SK-N-SH (cell line): ENCODE measurements around the gene PSMB1. TPM values are rescaled to one million over a fixed set of nuclear protein-coding genes. Genes with fewer than 3 reads are reported as not detected.

ENCODE experiments used
- CHD2 ChIP-seq: fragments of 150-350 bp; IDR thresholded peaks from 2 replicates; pipeline ENCODE4 v1.6.1; 2018; ENCODE audit warnings: low read length; ENCODE audit not compliant: partially characterized antibody
- ELF1 ChIP-seq: IDR thresholded peaks from 2 replicates; pipeline ENCODE4 v1.4.0; 2012
- EP300 ChIP-seq, 2 experiments: IDR thresholded peaks; 2 replicates each; pipeline versions ENCODE4 v1.4.0 to v1.6.1; 2012; ENCODE audit warnings: borderline replicate concordance in 1 of 2, low read depth in 1 of 2, low read length in 1 of 2
- EZH2phosphoT487 ChIP-seq: fragments of 200-600 bp; sonication (generic); IDR thresholded peaks from 2 replicates; pipeline ENCODE4 v1.6.1; 2017; ENCODE audit warnings: low read depth, mixed run types, mild to moderate bottlenecking, antibody characterized with exemption, moderate library complexity, borderline replicate concordance
- FOXJ3 ChIP-seq: sonication (generic); formaldehyde crosslinking; IDR thresholded peaks from 2 replicates; pipeline ENCODE4 v1.5.1; 2020; ENCODE audit warnings: mild to moderate bottlenecking, missing genetic modification reagents
- FOXM1 ChIP-seq: IDR thresholded peaks from 2 replicates; pipeline ENCODE4 v1.4.0; 2012; ENCODE audit warnings: low read depth, mild to moderate bottlenecking
- IRF3 ChIP-seq: fragments of 150-350 bp; IDR thresholded peaks from 2 replicates; pipeline ENCODE4 v1.6.1; 2016; ENCODE audit warnings: mild to moderate bottlenecking, low read depth, low read length
- JUND ChIP-seq: IDR thresholded peaks from 2 replicates; pipeline ENCODE4 v1.4.0; 2012
- MEF2A ChIP-seq: IDR thresholded peaks from 2 replicates; pipeline ENCODE4 v1.4.0; 2012; ENCODE audit warnings: low read depth, borderline replicate concordance
- MXI1 ChIP-seq: IDR thresholded peaks from 2 replicates; pipeline ENCODE4 v1.6.1; 2012; ENCODE audit warnings: mild to moderate bottlenecking, low read depth, low read length, improper control_type of control experiment
- NFIC ChIP-seq: IDR thresholded peaks from 2 replicates; pipeline ENCODE4 v1.4.0; 2012; ENCODE audit warnings: borderline replicate concordance
- PBX3 ChIP-seq: IDR thresholded peaks from 2 replicates; pipeline ENCODE4; 2012
- RAD21 ChIP-seq: IDR thresholded peaks from 2 replicates; pipeline ENCODE4 v1.6.1; 2012; ENCODE audit warnings: mild to moderate bottlenecking, low read length
- RCOR1 ChIP-seq: fragments of 150-350 bp; IDR thresholded peaks from 2 replicates; pipeline ENCODE4 v1.6.1; 2017; ENCODE audit warnings: antibody characterized with exemption, low read length
- REST ChIP-seq: IDR thresholded peaks from 2 replicates; pipeline ENCODE4 v1.6.1; 2012; ENCODE audit warnings: mild to moderate bottlenecking, low read depth, low read length, moderate library complexity
- SIN3A ChIP-seq: IDR thresholded peaks from 2 replicates; pipeline ENCODE4 v1.6.1; 2012; ENCODE audit warnings: low read depth, mild to moderate bottlenecking, low read length, moderate library complexity, borderline replicate concordance
- SMC3 ChIP-seq: IDR thresholded peaks from 2 replicates; pipeline ENCODE4 v1.6.1; 2012; ENCODE audit warnings: low read depth, low read length, improper control_type of control experiment
- TCF12 ChIP-seq: IDR thresholded peaks from 2 replicates; pipeline ENCODE4 v1.4.0; 2012
- TEAD4 ChIP-seq: IDR thresholded peaks from 2 replicates; pipeline ENCODE4 v1.4.0; 2012; ENCODE audit warnings: mild to moderate bottlenecking, borderline replicate concordance; ENCODE audit not compliant: insufficient read depth
- USF1 ChIP-seq: IDR thresholded peaks from 2 replicates; pipeline ENCODE4 v1.4.0; 2012; ENCODE audit warnings: low read depth, borderline replicate concordance
- YY1 ChIP-seq: IDR thresholded peaks from 2 replicates; pipeline ENCODE4 v1.4.0; 2012; ENCODE audit warnings: low read depth, mild to moderate bottlenecking
- ZBTB33 ChIP-seq: IDR thresholded peaks from 2 replicates; pipeline ENCODE4 v1.4.0; 2012; ENCODE audit warnings: low read depth, borderline replicate concordance
- polyA plus RNA-seq, 3 experiments: library from polyadenylated mRNA; depleted of rRNA; stranded (reverse); fragments of >200 nt; gene quantifications; 2 replicates each; pipeline ENCODE4 v1.2.3, GENCODE V29; 2012

Gene PSMB1
- polyA plus RNA-seq, 1 of the 3 experiments (the other 2 are of a cell fraction): 588 TPM

GRCh38 chr6:170584181-170584953 is 31.3 kb upstream of the PSMB1 start, which contains the start of gene PDCD2 (continued):
- TF ChIP-seq REST: peak; percentile 51; the same call in 1 of the 2 replicates
- TF ChIP-seq SMC3: no peak
- no peak for TF ChIP-seq USF1
- peak; percentile 50; the same call in 1 of the 2 replicates for TF ChIP-seq SIN3A
- TF ChIP-seq FOXJ3 (CRISPR knock-in tag): no peak
- TF ChIP-seq EP300 (IDR thresholded peaks at IDR 0.05; ENCODE audit: borderline replicate concordance in 1 of 2, low read depth in 1 of 2, low read length in 1 of 2): peak in 1 of 2 experiments; percentile 23; a peak in 1 of 4 replicates
- peak; percentile 90 for TF ChIP-seq ELF1
- no peak for TF ChIP-seq IRF3
- peak; percentile 65; the same call in 1 of the 2 replicates for TF ChIP-seq YY1
- TF ChIP-seq RCOR1: no peak
- peak; percentile 26; the same call in 1 of the 2 replicates for TF ChIP-seq PBX3
- no peak for TF ChIP-seq JUND
- TF ChIP-seq FOXM1: no peak
- no peak for TF ChIP-seq EZH2phosphoT487
- TF ChIP-seq ZBTB33: no peak
- TF ChIP-seq TEAD4: no peak
- TF ChIP-seq RAD21: no peak
- no peak for TF ChIP-seq MEF2A
- no peak for TF ChIP-seq NFIC
- no peak for TF ChIP-seq TCF12
- peak; percentile 66 for TF ChIP-seq MXI1
- TF ChIP-seq CHD2: peak; percentile 51
- TF ChIP-seq, all 33 proteins: peak for 14
